GM18499 (cell line): ENCODE measurements around the gene RBM44.

Experiments
- ATAC-seq: cut with Tn5 transposase; IDR thresholded peaks from one replicate; pipeline ENCODE4 v1.9.1; 2021; ENCODE audit warnings: moderate number of reproducible peaks; ENCODE audit not compliant: insufficient read depth, unreplicated experiment

Gene RBM44

DNA sequence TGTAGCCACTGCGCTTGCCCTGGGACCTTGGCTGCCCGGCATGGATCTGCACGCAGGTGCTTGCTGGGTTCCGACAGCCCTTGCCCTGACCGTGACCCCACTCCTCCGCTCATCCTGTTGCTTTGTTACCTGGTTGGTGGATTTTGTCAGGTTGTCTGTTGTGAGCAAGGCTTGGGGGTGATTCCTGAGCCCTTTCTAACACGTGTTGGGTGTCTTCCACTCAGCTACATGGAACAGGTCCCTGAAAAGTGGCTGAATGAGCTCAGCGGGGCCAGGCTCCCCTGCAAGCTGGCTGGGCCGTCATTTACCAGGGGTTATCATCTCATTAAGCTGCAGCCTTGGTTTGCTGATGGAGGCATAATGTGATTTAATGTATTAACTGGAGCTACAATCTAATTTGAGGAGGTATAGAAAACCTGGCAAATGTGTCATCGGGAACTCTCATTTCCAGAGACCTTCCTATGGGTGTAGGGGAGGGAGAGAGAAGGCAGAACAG lies 85.4 kb downstream of the RBM44 start:
- ATAC-seq, result no peak

DNA sequence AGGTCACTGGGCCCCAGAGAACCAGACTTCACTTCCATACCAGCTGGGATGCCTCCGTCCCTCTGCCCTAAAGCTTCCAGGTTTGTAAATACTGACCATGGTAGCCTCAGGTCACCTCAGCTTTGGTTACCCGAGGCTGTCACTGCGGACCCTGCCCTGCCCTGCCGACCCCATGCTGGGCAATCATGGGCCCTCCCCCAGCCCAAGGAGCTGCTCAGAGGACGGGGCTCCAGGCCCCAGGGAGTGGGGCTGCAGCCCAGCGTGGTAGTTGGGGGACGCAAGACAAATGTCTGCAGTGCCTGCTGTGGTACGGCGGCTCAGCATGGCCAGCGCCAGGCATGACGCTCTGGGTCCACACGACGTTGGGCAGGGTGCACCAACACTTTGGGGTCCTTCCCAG lies 86.1 kb downstream of the RBM44 start:
- ATAC-seq, result no peak

DNA sequence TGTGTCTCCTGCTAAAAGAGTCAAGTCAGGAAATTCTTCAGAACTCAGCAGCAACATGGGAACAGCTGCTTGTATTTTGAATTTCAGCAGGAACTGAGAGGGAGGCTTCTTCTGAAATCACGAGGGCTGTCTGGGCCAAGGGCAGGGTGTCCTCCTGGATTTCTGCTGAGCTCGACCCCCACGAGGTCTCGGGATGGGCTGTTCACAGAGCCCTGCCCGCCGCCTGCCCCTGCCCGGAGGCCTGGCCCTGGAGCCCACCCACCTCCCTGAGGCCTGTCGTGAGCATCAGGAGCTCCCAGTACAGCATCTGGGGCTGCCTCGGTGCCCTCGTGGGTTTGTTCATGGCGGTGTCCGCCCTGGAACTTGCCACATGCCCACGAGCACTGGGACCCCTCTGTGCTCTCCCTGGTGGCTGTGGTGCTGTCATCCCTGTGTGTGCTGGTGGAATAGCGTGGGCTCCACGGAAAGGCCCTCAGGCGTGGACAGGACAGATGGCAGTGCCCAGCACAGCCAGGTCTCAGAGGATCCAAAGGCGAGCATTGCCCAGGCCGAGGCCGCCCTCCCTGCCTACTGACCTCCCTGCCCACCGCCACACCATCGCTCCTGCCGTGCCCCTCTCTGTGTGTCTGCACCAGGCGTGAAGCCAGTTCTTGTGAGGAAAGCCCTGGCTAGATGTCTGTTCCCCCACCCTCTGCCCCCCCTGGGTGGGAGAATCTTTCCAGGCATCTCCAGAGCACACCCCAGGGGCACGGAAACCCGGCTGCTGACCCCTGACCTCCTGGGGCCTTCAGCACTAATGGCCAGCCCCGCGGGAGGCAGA lies 86.7 kb downstream of the RBM44 start:
- ATAC-seq, result no peak

DNA sequence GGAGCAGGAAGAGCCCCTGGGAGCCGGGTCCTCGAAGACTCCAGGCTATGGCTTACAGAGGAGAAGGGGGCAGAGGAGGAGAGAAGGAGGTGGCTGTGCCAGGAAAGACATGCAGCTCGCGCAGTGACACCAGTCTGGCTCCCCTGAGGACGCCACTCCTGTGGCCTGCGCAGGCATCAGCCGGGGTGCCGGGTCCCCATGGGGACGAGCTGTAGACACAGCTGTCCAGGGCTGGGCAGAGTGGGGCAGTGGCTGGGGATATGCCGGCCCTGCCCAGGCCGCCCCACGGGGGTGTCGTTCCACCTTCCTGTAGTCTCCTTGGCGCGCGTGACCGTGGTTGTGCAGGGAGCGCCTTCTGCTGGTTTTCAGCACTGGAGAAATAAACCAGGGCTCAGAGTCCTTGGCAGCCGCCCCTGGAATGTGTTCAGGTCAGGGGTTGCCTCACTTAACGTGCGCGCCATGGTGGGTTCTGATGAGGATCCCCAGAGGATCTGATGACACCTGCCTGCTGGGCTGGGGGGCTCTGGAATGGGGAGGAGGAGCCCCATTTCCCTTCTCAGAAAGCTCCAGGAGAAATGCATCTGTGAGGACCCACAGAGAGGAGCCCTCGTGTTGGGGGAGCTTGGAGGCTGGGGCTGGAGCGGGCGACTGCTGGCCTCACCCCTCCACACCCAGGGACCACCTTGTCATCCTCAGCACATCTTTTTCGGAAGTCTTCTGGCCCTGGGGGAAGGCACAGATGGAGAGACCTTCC lies 87.5 kb downstream of the RBM44 start:
- ATAC-seq, result no peak

DNA sequence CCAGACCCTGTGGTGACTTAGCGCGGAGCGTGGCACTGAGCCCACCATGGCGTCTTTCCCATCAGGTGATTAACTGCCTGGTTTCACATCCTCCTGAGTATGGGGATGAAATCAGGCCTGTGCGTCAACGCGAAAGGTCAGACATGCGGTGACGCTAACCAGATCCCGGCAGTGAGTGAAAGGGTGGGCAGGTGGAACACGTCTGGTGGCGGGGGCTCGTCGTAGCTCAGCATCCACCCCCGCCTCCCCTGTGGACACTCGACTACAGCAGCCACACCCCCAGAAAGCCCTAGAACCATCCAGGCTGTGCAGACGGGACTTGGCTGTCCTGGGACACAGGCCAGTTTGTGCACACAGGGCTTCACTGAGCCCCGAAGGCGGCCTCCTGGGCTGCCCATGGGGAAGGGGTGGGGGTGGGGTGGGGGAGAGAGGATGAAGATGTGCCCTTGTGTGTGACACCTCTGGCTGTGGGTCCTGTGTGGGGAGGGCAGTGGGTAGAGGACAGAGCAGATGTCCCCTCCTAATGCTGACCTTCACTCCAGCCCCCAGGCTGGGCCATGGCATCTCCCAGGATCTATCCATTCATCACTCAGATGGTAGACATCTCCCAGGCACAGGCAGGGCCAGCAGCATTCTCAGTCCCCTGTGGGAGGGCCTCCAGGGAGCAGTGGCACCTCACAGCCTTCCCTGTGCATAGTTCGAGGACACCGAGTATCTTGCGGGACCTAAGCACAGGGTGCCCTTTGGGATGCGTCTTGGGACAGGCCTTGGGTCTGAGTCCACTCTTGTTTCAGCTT lies 88.3 kb downstream of the RBM44 start:
- ATAC-seq, result no peak

DNA sequence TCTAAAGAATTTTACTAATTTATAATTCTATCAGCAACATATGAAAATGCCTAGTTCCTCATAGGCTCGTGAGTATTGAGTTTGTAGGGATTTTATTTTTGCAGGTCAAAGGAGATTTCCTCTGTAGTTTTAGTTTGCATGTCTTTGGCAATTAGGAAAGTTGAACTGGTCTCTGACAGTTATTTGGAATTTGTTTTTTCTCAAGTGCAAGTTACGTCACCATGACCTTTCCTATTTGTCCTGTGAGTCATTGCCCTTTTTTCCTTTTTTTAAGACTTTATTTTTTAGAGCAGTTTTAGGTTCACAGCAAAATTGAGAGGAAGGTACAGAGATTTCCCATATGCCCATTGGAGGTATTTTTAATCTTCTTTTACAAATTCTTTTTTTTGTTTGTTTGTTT lies 89.8 kb downstream of the RBM44 start:
- ATAC-seq, result no peak

DNA sequence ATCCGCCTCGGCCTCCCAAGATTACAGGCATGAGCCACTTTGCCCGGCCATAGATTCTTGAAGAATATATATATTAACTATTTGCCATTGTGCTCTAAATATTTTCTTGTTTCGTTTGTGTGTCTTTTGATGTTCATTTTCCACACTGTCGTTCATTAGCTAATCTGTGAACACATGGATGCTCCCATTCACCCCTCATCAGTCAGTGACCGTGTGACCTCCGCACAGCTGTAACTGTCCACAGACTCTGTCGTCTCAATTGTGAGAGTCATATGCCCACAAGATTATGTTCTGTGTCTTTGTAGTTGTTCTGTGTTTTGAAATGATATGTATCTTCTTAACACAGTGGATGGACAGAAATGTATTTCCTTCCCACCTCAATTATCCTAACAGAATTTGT lies 90.4 kb downstream of the RBM44 start:
- ATAC-seq, result no peak

DNA sequence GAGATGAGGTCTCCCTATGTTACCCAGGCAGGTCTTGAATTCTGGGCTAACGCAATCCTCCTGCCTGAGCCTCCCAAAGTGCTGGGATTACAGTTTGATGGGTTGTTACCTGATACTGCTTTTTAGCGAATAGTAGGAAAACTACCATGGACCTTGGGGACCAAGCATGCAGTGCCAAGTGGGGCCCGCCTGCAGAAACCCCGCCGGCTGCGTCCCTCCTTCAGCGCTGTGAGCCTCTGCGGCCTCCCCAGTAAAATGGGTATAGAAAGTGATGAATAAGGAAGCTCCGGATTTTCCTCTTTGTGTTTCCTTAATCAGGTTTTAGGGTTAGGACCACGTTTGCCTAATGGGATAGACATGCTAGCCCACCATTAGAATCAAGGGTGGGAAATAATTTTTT lies 91.2 kb downstream of the RBM44 start:
- ATAC-seq, result no peak
